ENCODE data around the gene XRCC2.

XRCC2 gene

DNA sequence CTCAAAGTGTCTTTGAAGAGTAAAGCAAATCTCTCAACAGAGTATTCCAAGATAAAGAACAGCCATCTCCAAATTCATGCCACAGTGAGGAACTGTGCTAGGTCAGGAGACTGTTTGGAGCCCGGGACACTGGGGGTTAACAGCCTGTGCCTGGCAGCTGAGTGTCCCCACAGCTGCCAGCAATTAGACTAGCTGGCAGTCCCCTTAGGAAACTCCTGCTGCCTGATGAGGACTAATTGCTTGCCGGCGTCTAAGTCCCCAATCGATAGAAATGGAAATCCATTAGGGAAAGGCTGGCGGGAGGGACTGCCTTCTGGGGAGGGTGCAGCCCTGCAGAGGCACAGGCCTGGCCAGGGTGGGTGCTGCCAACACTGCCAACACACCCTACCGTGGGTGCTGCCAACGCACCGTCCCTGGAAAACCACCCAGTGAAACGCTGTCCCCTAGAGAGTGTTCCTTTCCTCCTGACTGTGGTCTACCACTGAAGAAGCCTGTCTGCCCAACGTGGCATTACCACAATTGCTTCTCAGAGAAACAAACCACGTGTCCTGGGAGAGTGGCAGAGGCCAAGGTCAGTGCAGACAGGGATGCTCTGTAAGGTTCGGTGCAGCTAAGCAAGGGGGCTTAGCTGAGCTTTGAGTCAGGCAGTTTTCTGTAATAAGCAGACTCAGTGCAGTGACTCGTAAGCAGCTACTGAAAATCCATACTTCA, 60.8 kb downstream of the XRCC2 start:
- no peak for DNase-seq (ENCODE audit: low read depth)

DNA sequence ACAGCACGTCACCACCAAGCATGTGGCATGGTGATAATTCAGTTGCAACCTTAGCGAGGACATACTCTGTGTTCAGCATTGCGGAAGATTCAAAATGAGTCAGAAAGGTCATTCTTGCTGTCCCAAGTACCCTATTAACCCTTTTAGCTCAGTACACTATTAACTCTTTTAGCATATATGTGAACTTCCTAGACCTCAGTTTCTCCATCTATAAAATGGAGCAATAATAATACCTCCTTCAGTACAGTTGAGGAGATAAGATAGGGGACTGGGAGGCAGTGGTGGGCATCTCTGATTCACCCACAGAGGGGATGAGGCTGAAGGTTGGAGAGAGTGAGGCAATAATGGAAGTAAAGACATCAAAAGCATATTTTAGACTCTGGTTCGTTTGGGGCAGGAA, 67.3 kb downstream of the XRCC2 start:
- DNase-seq (ENCODE audit: low read depth) = no peak

DNA sequence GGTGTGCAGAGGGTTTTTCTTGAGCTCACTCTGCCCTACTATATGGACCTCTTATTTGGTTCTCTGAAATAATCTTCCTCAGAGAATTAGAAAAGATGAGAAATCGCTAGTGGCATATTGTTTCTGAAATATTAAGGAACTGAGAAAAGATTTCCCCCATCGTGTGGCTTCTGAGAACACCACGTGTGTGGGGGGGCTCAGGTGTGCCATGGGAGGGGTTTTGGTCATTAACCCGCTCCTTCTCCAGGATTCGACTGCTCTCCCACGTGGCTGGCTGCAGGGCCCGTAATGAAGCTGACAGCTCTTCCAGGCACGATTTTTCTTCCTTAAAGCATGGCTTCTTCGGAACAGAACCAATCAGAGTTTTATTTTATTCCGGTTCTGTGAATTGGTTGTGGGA, 67.7 kb downstream of the XRCC2 start:
- DNase-seq (ENCODE audit: low read depth) = no peak

DNA sequence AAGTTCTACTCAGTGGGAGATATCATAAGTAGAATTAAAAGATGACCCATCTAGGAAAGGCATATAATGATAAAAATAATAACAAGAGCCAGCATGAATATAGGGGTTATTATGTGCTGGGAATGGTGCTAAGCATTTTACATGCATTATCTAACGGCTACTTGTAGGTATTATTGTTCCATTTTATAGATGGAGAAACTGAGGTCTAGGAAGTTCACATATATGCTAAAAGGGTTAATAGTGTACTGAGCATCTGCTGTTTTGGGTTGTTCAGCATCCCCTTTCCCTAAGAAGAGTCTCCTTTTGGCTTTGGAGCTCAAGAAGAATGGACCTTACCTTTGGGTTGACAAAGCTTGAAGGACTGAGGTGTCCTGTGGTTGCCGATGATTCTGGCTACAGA, 68.9 kb downstream of the XRCC2 start:
- no peak for DNase-seq (ENCODE audit: low read depth)

DNA sequence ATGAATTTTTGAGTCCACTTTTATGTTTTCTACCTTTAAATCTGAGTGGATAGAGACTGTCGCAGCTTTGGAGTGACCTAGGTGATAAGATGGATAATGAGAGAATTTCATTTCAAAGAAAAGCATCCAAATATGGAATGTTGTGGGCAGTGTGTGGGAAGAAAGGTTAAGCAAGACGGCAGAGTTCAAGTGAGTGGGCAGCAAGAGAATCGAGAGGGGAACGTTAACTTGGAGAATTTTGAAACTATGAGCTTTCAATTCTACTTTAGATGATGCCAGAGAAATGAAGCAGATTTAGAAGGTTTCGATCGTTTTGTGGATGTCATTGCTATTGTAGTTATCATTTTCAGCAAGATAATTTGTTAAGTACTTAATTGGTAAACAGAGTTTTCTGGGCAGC, 73.0 kb downstream of the XRCC2 start:
- DNase-seq (ENCODE audit: low read depth) = no peak

DNA sequence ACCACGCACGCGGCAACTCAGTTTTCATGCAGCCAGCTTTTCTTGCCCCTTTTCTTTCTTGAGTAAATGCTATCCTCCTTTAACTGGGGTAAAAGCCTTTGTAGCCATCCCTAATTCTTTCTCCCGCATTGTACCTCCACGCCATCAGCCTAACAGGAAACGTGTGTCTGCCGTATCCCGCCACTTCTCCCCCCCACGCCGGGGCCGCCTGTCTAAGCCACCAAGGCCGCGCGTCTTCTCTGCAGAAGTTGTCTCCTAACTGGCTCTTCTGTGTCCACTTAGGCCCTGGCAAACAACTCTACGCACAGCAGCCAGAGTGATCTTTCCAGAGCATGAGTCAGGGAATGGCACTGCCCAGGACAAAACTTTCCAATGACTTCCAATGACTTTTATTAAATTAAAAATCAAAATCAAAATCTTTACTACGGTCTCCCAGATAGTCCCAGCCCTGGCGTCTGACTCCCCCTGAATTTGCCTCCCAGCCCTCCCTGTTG, 74.6 kb downstream of the XRCC2 start:
- no peak for DNase-seq (ENCODE audit: low read depth)

DNA sequence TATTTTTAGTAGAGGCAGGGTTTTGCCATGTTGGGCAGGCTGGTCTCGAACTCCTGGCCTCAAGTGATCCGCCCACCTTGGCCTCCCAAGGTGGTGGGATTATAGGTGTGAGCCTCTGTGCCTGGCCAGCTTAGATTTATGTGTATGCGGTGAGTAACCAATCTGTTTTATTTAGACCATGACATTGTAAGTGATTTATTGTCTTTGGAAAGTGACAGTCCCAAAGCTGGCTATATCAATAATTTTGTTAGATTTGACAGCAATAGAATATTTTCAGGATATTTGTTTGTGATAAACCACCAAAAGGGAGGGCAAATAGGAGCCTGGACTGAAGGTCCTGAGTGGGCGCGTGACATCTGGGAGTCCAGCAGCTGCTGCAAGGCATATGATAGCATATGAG, 75.7 kb downstream of the XRCC2 start:
- DNase-seq (ENCODE audit: low read depth) = no peak

DNA sequence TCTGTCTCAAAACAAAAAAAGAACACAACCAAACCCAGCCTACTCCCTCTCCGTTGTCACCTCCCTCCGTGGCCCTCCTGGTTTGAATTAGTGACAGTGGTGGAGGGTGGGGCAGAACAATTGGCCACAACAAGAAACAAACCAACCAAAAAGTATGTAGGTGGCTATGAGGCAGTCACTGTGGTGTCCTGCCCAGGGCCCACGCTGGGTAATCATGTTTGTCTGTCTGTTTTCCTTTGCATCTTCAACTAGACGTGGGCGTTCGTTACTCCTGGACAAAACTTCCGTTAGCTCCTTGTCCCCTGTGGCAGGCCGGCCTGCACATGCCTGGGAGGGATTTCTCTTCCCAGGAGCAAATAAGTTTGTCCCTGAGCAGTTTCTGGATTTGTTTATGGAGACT, 78.4 kb downstream of the XRCC2 start:
- DNase-seq (ENCODE audit: low read depth) = no peak

DNA sequence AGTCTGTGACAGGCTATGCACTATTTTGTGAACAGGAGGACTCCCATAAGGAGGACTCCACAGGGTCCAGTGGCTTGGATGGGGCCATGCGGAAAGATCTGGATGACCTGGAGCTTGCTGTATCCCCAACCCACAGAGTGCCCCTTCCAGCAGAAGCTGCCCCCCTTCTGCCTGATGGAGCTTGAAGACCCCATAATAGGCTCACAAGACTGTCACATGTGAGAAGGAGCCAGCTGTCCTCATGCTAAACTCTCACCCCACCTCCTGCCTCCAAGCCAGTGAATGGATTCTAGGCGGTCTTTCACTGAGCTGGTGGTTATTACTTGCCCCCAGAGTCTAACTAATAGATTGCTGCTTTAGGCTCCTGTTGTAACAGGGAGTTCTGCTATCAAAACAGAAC, 79.1 kb downstream of the XRCC2 start:
- no peak for DNase-seq (ENCODE audit: low read depth)
